ENCODE results near the gene TMEM178B.

DNA sequence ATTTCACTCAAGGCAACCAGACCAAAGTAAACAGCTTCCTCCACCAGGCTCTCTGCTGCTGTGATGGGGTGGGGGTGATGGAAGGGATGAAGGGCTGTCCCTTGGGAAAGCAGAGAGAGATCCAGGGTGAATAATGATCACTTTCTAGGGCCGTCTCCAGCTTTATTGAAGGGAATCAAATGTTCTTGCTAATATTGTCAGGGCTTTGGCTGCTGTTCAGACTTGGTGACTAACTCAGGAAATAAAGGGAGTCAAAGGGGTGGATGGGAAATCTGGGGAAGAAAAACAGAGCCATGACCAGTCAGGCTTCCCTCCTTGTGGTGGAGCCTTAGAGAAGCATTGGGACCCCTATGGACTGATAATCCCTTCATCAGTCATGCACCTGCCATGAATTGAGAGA lies 281.2 kb downstream of the TMEM178B start:
- TF ChIP-seq YY1 (IDR thresholded peaks at IDR 0.05; ENCODE audit: low read depth) (no peak), NRF1 (IDR thresholded peaks at IDR 0.05; ENCODE audit: low read depth, low read length) (no peak), CTCF (IDR thresholded peaks at IDR 0.05) (no peak), USF1 (IDR thresholded peaks at IDR 0.05; ENCODE audit: borderline replicate concordance, low read depth) (no peak), EZH2phosphoT487 (IDR thresholded peaks at IDR 0.05; ENCODE audit: borderline replicate concordance, low read depth) (no peak)
- TF ChIP-seq, protein P1, sequence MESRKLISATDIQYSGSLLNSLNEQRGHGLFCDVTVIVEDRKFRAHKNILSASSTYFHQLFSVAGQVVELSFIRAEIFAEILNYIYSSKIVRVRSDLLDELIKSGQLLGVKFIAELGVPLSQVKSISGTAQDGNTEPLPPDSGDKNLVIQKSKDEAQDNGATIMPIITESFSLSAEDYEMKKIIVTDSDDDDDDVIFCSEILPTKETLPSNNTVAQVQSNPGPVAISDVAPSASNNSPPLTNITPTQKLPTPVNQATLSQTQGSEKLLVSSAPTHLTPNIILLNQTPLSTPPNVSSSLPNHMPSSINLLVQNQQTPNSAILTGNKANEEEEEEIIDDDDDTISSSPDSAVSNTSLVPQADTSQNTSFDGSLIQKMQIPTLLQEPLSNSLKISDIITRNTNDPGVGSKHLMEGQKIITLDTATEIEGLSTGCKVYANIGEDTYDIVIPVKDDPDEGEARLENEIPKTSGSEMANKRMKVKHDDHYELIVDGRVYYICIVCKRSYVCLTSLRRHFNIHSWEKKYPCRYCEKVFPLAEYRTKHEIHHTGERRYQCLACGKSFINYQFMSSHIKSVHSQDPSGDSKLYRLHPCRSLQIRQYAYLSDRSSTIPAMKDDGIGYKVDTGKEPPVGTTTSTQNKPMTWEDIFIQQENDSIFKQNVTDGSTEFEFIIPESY (IDR thresholded peaks at IDR 0.05; ENCODE audit: borderline replicate concordance, low read depth): no peak

Measured in SK-N-SH (cell line).